NCI-H748 (cell line): ENCODE data around the gene GRIN2A.

ENCODE experiments used
- DNase-seq: peaks from one replicate; lab custom pipeline; 2025; ENCODE audit not compliant: unreplicated experiment; lab: John Stamatoyannopoulos, UW

The GRIN2A gene

DNA sequence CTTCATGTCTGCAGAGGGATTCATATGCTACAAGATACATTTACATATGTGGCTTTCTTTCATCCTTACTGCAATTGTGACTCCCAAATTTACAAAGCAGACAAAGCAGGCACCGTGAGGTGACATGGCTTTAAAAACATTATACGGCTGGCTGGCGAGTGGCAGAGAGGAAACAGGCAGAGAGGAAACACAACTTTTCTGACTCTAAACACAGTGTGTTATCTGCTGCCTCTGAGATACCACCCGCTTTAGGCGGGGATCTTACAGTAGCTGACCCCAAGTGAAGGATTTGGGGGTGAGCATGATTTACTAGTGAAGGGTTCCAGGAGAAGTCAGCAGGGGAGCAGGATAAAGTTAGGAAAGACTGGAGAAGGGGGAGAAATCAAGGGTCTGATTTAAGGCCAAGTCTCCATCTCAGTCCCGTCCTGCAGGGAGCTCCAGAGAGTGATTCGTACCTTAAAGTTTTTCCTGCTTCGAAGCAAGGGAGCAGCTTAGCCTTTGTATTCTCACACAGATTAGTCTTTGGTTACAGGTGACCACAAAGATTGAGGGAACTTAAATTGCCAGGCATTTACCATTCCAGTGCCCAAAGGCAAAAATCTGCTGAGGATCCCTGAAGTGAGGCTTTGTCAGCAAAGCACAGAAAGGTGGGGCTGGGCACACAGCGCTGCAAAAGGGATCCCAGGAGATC, 355.0 kb downstream of the GRIN2A start:
- DNase-seq, result no peak

DNA sequence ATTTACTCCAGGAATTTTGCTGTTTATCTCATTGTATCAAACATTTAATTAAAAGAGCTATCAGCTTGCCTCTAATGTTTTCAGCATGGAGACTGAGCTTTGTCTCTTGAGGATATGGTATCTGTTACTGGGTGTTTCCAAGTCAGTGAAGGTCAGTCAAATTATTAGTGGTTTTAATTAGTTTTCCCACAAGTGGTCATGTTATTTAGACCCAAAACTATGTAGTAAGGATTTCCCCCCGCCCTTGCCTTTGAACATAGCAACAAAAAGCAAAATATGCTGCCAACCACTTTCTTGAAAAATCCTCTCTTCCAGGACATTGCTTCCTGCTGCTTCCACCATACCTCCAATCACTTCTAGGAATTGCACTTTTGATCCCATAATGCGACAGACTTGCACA, 355.6 kb downstream of the GRIN2A start:
- no peak for DNase-seq

DNA sequence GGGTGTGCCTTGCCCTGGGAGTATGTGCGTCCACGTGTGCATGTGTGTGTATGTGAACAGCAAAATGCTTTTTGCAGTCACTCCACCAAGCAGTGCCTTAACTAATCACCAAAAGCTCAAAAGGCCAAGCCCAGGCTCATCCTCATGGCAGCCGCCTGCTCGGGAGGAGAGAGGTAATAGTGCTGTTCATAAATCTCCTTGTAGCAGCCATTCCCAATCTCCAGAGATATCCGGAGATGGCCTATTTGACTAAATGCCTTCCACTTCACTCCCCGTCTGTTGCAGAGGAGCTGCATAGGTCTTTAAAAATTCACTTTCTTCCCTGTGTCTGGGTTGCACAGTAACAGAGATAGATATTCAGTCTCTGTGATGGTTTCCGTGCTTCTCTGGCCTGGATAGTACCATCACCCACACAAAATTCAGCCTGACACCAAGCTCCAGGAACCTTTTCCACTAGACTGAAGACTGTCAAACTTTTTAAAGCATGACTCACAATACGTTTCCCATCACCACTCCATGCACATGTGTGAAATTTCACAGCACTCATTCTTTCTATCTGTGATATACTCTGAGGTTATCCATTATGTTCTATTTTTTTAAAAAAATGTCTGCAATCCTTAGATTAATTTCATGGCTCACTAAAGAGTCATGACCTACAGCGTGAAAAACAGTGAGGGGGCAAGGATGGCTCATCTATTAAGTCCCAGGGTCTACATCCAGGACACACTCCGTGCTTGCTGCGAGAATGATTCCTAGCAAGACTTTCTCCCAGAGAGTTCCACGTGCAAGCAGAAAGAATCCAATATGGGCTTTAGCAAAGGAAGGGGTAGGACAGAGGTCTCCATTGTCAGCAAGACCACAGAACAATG, 357.8 kb downstream of the GRIN2A start:
- no peak for DNase-seq

DNA sequence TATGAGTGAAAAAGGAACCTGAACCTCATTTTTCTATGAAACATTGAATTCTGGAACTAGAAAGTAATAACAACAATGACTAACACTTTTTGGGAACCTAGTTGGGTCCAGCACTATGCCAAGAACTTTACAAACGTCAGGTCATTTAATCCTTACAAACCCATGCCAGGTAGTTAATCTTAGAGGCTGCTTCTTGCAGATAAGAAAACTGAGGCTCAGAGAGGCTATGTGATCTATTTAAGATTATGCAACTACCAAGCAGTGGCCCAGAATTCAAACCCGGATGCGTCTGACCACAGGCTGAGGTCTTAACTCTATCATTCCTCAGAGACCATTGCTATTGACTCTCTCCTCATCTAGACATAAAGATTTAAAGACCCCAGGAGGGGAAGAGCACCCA, 358.7 kb downstream of the GRIN2A start:
- DNase-seq, result no peak

DNA sequence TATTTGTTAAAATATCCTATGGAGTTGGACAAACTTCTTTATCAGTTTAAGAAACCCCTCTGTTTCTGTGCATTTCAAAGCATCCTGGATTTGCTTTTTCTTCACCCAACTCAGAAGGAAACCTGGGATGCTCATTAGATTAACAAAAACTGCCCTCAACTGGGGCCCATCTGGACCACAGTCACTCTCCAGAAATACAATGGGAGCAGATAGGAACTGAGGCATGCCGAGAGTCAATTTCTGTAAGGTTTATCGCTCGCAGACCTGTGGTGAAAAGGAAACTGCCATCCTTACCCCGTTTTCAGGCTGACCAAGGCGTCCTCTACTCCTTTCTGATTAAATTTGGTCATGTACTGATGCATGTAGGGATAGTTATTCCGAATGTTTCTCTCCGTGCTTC, 360.3 kb downstream of the GRIN2A start:
- no peak for DNase-seq

DNA sequence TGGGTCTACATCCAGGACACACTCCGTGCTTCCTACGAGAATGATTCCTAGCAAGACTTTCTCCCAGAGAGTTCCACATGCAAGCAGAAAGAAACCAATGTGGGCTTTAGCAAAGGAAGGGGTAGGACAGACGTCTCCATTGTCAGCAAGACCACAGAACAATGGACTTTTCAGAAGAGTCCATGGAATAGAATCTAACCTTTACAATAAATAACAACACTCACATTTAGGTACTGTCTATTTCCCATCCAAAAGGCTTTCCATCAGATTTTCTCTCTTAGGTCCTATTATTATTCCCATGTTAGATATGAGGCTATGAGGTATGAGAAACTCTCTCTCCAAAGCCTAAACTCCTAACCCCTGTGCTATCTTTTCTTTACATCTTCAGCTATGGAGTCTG, 360.9 kb downstream of the GRIN2A start:
- no peak for DNase-seq

DNA sequence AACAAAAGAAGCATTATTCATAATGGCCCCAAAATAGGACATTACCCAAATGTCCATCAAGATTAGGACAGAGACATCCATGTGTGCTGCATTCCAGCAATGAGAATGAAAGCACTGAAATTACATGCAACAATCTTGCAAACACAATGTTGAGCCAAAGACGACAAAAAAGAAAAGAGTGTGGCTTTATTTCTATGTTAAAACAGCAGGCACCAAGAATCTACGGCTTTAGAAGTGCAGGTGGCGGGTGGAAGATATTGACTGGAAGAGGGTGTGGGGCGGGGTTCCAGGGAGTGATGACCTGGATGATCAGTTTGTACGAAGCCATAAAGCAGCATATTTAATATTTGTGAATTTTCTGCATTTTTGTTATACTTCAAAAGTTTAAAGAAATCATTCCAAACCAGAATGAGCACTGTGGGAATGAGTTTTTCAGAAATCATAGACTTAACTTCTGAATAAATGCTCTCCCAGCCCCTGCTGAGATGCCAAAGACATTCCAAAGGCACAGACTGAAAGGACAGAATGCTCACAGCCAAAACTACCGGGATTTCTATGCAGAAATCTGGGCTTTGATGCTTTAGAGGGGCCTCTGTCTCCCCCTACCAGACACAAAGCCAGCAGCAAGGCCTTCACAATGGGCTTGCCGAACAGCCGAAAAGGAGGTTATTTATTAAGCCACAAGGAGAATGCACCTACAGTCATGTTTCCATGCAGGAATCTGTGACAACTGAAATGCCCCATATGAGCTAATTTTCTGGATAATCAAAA, 361.6 kb downstream of the GRIN2A start:
- DNase-seq, result peak; percentile 3

DNA sequence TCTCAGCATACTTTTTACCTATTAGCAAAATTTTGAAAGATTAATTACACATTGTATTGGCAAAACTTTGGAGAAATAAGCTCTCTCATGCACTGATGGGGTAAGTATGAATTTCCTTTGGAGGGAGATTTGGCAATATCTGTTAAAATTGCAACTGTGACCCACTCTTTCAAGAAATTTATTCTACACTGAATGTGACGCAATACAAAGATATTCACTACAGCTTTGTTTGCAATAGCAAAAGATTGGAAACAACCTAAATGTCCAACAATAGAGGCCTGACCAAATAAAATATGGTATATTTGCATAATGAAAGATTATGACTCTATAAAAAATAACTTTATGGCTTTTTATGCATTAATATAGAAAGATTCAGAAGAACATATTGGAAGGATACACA, 363.5 kb downstream of the GRIN2A start:
- DNase-seq, result no peak

DNA sequence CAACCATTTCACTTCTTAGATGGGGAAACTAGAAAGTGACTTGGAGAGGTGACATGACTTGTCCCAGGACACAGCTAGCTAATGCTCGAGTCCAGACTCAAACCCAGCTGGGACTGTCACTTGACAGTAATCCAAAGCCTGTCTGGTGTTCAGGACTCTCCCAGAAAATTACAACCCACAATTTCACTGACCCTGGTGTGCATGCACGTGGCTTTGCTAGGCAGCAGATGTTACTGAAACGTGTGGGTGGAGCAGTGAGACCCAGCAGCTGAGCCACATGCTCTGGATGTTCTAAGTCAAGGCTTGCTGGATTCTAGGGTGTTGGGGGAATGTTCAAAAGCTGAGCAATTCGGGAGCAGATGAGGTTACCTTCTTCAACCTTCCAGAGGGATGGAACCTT, 364.6 kb downstream of the GRIN2A start:
- no peak for DNase-seq

DNA sequence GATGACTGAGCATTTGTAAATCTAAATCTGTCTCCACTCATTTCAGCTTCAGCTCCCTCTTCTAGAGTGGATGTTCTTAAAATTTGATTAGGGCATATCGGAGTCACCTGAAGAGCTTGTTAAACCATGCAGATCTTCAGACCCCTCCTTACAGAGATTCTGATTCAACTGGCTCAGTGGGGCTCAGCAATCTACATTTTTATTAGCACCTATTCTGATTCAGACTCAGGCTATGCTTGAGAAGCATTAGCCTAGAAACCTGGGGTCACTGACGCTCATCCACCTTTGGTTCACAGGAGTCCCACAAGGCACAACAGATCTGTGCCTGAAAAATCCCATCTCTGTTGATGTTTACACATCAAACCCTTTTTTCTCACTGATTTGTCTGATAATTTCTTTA, 365.6 kb downstream of the GRIN2A start:
- DNase-seq, result no peak

DNA sequence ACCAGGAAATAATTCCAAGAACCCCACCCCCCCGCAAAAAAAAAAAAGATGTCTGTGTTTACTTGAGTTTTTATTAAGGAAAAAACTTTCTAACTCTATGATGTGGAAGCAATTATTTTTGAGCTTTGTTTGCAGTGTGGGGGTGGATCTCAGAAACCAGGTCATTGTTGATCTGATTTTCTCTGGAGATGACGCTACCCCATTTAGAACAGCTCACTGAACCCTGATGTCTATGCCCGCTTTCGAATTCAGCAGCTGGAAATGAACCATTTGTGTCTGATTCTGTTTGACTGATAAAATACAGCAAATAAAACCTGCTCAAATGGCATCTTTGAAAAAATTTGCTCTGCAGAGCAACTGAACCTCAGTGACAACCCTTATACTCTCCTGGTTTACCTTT, 368.6 kb downstream of the GRIN2A start:
- no peak for DNase-seq

DNA sequence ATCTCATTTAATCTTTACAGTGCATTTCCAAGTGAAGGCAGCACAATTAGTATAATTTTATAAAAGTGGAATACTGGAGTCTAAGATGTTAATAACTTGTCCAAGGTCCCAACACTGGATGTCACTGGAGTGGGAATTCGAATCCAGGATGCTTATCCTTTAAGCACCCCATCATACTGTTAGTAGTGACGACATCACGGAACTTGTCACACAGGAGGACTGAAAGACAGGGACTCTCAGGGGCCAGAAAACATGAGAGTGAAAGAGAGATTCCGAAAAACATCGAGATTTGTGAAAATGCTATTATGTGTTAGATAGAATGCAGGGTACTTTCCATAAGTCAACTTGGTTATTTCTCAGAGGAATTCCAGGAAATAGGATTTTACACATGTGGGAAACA, 374.0 kb downstream of the GRIN2A start:
- no peak for DNase-seq

DNA sequence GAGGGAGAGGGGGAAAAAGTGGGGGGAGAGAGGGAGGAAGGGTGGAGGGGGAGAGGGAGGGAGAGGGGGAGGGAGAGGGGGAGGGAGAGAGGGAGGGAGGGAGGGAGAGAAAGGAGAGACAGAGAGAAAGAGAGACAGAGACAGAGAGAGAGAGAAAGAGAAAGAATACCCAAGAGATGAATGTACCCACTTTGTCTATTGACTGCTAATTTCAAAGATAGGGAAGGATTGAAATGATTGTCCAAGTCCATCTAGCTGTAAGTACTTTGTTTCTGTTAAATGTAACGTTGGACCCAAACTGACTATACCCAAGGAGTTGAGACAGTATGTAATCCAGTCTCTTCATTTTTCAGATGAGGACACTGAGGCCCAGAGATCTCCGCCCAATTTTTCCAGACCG, 374.9 kb downstream of the GRIN2A start:
- no peak for DNase-seq

DNA sequence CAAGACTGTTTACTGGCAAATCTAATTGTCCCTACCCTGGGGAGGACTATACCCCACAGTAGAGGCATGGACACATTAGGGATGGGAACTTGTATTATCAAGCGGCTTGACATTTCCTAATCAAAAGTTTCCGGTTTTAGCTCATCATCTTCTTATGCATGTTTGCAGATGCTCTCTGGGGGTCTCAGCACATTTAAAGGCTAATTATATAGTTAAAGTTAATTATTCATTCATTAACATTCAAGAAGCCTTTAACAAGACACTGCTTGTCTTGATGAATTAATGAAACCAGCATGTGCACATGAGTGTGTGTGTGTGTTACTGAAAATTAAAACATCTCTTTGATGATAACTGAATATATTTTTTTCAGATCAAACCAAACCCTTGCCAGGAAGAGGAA, 377.1 kb downstream of the GRIN2A start:
- no peak for DNase-seq

DNA sequence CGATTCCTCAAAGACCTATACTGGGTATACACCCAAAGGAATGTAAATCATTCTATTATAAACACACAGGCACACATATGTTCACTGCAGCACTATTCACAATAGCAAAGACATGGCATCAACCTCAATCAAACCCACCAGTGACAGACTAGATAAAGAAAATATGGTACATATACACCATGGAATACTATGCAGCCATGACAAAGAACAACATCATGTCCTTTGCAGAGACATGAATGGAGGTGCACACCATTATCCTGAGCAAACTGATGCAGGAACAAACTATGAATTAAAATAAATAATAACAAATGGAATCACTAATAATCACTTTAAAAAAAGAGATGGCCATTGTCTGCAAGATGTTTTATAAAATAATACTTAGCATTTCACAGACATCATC, 380.1 kb downstream of the GRIN2A start:
- DNase-seq, result no peak

DNA sequence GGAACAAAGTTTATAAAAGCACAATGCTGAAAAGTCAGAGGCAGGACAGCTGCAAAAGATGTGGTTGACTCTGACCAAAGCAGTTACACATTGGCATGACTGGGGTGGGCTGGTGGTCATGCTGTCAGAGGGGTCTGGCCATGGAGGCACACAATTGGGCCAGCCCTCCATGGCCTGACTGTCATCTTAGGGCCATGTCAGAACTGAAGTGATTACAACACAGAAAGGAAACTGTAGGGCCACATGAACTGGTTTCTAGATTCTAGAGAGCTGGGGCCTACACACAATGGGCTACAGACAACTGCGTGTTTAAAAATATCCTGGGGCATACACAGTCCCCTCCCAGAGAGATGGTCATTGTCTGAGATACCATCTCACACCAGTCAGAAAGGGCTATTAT, 380.6 kb downstream of the GRIN2A start:
- DNase-seq, result no peak

DNA sequence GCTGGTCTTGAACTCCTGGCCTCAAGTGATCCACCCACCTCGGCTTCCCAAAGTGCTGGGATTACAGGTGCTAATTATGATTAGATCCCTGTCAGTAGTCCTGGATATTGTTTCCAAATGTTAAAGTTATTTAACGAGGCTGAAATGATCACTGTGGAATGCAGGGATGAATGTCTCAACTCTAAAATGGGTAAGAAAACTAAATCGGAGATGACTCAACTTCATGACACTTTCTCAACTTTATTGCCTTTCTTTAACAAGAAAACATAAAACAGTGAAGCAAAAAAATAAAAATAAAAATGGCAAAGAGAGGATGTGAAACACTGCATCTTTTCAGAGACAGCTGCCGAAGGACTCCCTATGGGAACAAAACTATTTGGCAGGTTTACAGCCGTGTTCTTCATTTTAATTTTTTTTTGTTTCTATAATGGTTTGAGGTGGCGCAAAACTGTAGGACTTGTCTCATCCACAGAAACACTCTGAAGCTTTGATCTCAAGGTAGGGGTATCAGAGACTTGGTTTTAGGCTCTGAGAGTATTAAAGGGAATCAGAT, 382.0 kb downstream of the GRIN2A start:
- no peak for DNase-seq

DNA sequence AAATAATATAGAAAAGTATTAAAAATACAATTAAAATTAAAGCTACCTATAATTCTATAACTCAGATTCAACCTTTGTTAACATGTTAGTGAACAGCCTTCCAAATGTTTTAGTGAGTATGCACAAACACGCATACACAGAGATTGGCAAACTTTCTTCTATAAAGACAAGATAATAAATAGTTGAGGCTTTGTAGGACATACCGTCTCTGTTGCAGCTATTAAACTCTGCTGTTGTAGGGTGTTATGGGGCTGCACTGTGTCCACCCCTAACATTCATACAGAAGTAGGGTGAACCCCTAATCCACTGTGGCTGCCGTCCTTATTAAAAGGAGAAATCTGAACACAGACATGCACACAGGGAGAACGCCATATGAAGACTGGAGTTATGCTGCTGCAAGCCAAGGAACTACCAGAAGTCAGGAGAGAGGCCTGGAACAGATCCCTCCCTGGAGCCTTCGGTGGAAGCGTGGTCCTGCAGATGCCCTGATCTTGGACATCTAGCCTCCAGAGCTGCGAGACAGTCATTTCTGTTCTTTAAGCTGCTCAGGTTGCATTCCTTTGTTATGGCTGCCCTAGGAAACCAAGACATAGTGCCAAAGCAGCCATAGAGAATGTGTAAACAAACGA, 383.2 kb downstream of the GRIN2A start:
- no peak for DNase-seq

DNA sequence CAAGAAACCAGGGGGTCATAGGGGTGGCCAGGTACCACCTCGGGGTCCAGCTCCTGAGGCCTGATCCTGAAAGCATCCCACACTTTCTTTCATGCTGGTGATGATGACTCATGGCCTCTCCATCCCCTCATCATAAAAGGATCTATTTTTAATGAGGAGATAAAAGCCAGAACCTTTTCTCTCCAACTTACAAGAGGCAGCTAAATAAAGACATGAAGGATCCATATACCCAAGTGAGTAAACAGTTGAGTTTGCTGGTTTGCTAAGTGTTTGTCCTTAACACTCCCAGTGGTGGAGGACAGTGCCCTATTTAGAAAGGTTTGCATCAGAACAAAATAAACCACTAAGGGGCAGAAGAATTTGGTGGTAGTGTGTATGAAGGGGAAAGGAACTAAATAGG, 383.8 kb downstream of the GRIN2A start:
- DNase-seq, result no peak

DNA sequence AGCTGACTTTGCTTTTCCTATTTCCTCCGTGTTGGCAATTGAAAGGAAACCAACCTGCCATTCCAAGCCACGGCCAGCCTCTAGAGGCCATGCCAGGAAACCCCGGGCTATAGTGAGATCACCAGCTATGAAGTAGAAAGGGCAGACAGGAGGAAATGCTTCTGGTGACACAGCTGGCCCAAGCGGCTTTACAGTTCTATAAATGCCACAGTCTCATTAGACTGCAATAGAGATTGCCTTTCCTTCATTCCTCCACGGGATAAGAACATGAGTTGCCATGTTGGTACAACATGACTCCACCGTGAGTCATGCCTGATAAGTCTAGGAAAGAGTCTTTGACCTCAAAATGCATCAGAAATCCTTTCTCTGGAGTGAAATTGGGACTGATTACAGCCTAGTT, 384.9 kb downstream of the GRIN2A start:
- no peak for DNase-seq

DNA sequence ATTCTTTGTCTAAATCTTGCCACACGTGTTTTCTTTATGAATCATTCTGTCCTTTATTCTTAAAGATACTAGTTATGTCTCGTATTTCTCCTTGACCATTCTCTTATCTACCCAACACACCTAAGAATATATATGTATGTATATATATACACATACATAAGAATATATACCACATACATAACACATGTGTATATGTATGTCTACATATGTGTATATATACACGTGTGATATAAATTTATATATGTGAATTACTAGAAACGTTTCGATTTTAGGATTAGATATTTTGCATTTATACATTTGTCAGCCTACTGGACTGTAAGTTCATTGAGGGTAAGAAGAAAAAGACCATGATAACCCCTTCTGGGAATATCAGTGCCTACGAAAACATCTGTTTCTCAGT, 388.6 kb downstream of the GRIN2A start:
- no peak for DNase-seq
